GM21528 (cell line): ENCODE measurements around the gene NT5C1A.

Source experiments
- ATAC-seq: cut with Tn5 transposase; IDR thresholded peaks from one replicate; pipeline ENCODE4 v1.9.1; 2021; ENCODE audit warnings: mild to moderate bottlenecking, moderate library complexity; ENCODE audit not compliant: unreplicated experiment, low FRiP score

Gene NT5C1A

GRCh38 chr1:39671793-39672550 lies at the start of gene NT5C1A:
NT5C1A (minus strand) TSS chr1:39672107; CDS start chr1:39672038, 69 bp downstream.
- ATAC-seq, result no peak

DNA sequence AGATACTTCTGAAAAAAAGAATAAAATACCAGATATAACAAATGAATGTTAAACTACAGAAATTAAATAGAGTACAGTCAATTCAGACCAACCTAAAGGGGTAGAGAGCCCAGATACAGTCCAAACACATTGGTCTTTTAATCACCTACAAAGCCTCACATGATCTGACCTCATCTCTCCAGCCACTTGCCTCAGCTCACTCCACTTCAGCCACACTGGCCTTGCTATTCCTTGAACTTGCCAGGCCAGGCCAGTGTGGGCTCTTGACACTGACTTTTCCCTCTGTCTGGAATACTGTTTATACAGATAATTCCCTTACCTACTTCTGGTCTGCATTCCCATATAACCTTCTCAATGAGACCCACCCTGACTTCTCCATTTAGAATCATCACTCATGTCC lies 49.8 kb upstream of the NT5C1A start:
- ATAC-seq, result no peak

- ATAC-seq, result no peak
Measured at GRCh38 chr1:39720094-39720999, 48.4 kb upstream of the NT5C1A start.

- no peak for ATAC-seq
Measured at GRCh38 chr1:39717809-39718208, 45.9 kb upstream of the NT5C1A start.

DNA sequence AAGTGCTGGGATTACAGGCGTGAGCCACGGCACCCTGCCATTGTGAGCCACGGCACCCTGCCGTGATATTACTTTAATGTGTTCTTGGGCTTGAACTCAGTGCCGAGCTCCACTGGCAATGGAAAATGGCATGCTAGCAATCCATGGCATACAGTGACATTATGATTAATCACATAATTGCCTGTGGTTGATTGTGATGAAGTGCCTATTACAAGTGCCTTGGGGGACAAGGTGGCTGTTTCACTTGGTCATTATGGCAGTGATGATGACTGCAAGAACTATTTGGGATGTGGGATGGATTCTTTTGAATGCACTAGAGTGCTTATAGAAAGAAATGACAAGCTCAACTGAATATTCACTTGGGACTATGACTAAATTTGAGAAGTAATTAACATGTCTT lies 41.6 kb upstream of the NT5C1A start:
- no peak for ATAC-seq

- ATAC-seq, result no peak
Measured at GRCh38 chr1:39711966-39712340, 40.0 kb upstream of the NT5C1A start.

DNA sequence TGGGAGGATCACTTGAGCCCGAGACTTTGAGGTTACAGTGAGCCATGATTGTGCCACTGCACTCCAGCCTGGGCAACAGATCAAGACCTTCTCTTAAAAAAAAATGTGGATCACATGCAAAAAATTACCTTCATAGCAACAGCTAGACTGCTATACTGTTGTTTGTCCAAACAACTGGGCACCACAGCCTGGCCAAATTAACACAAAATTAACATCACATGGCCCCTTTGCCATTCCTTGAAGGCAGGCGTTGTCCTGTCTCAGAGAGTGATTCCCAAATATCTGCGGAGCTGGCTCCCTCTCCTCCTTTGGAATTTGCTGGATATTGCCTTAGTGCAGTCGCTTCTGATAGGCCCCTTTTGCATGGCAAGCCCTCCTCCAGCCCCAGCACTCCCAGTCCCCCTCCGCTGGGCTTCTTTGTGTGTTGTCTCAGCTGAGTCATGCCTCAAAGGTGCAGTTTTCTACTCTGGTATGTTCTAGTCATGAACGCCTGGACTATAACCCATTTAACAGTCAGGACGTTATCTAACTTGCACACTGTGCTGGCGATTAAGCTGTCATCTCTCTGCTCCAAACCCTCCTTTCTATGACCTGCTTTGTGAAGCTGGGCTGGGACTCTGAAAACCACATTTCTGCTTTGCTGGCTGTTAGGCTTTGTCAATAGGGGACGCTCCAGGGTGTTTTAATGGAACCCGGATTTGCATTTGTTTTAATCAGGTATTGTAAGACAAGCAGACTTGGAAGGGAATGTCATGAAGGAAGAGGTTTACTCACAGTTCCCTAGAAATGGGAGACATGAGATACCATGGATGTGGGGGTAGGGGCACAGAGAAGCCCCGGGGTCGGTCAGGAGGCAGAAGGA lies 39.4 kb upstream of the NT5C1A start:
- ATAC-seq, result no peak

- ATAC-seq, result no peak
Measured at GRCh38 chr1:39707506-39707905, 35.6 kb upstream of the NT5C1A start.

DNA sequence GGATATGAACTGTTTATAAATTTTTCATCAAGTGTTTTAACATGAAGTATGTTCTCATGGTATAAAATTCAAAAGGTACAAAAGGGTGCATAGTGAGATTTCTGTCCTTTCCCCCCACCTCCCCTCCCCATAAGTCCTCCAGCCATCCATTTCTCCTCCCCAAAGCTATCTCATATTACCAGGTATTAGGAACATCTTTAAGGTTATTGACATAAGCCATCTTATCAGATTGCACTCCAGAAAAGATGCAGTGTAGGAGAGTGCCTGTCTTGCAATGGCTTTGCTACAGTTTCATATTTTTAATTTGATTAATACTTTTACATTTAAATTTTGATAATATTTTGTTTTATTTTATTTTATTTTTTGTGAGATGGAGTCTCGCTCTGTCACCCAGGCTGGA lies 32.9 kb upstream of the NT5C1A start:
- ATAC-seq, result no peak

GRCh38 chr1:39701049-39701439 lies 29.1 kb upstream of the NT5C1A start:
- ATAC-seq, result no peak

GRCh38 chr1:39700348-39700747 lies 28.4 kb upstream of the NT5C1A start:
- no peak for ATAC-seq

GRCh38 chr1:39699419-39699818 lies 27.5 kb upstream of the NT5C1A start:
- ATAC-seq, result no peak

DNA sequence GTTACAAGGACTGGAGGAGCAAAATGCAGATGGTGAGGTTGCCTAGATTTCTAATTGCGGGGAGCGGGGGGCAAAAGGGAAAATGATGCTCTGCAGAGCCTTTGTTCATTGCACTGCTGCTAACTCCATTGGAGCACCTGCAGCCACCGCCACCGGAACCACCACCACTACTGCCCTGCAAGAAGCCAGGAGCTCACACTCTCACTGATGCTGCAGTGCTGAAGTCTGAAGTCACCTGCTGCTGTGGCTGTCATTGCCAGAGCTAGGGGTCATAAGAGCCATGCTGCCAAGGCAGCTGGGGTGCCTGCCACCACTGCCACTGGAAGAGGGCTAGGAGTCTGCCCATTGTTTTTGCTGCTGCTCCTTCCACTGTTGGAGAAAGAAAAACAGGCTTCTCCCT lies 26.7 kb upstream of the NT5C1A start:
- ATAC-seq, result no peak

DNA sequence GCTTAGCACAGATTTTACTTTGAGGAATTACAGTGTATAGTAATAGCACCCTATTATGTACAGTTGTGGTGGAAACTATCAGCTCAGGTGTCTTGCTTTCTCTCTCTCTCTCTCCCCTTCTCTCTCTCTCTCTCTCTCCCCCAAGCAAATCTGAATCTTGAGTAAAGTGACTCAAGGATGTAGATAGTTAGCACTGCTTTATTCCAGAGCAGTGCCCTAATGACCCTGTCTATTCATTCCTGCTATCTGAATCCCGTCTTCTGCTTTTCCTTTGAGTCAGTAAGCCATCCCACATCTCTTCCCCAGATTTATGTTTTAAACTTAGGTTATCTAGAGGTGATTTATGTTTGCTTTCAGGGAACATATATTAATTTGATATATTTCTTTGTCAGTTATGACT lies 24.5 kb upstream of the NT5C1A start:
- no peak for ATAC-seq

- ATAC-seq, result no peak
Measured at GRCh38 chr1:39695016-39695415, 23.1 kb upstream of the NT5C1A start.

DNA sequence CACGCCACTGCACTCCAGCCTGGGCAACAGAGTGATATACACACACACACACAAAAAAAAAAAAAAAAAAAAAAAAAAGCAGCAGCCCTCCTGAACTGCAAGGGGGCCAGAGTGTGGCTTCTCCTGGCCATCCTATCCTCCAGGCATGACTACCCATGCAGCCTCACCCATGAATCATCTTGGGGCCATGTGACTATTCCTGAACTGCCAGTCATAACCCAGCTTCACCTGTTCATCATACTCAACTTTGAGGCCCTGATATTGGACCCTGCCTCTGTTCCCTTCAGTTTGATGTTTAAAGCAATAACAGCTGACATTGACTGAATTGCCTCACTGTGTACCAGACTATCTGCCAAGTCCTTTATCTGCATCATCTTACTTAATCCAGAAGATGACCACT lies 22.1 kb upstream of the NT5C1A start:
- no peak for ATAC-seq

- no peak for ATAC-seq
Measured at GRCh38 chr1:39692152-39693074, 20.5 kb upstream of the NT5C1A start.

DNA sequence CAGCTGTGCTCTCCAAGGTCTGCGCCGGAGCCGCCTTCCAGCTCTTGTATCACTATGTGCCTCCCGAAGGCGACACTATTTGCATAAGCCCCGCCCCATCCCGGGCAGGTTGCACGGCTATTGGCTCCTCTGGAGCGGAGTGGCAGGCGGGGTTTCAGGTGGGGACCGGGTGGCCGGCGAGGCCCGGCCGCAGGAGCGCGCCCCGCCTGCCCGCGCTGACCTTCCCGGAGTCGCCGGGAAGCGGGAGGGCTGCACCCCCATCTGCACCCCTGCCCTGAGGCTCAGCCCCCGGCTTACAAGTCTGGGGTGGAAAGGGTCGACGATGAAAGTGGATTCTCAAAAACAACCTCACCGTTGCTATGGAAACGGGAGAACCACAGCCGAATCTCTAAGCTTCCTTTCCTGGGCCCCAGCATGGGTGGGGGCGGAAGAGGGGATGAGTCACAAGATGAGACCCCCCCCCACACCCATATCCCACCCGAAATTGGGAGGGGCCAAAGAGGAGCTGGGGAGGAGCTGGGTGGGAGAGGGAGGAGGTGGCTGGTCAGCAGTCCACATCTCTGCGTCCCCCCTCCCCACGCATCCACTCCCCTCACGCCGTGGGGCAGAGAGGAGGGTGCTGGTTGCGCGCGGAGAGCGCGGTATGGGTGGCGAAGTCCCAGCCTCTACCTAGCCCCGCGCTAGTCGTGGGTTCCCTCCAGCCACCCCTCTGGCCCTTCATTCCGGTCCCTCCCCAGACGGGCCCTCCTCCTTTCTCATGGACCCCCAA lies 19.7 kb upstream of the NT5C1A start, which contains the start of gene HPCAL4:
HPCAL4 (minus strand) TSS at position 51 of the 769 bp plus-strand sequence. CDS start 6,830 bp downstream, outside the sequence.
- ATAC-seq, result peak; percentile 80
